ENCODE measurements around the gene SPPL3.
"Not testable (repeated sequence)": the region's sequence is repeated elsewhere in the genome, so short reads cannot be mapped to it uniquely, and the experiment has no call there.

Gene SPPL3

GRCh38 chr12:120920178-120920577, 16.0 kb upstream of the SPPL3 start:
- DNase-seq: no peak

GRCh38 chr12:120917748-120918147, 13.6 kb upstream of the SPPL3 start:
- DNase-seq: no peak

GRCh38 chr12:120916561-120916960, 12.4 kb upstream of the SPPL3 start:
- no peak for DNase-seq

GRCh38 chr12:120914794-120915193, 10.6 kb upstream of the SPPL3 start:
- no peak for DNase-seq

GRCh38 chr12:120909633-120910298, 5.6 kb upstream of the SPPL3 start:
- no peak for DNase-seq

- no peak for DNase-seq
Measured at GRCh38 chr12:120905856-120906384, 1.8 kb upstream of the SPPL3 start.

- DNase-seq: peak in 11 of 14 donors; percentile 25 to 74 (median 49)
Measured at GRCh38 chr12:120903412-120904196, 554 bp downstream of the SPPL3 start.

- peak in 1 of 14 donors; percentile 31 for DNase-seq
Measured at GRCh38 chr12:120902846-120903411, 1.2 kb downstream of the SPPL3 start.

GRCh38 chr12:120901818-120902217, 2.3 kb downstream of the SPPL3 start:
- peak in 1 of 14 donors; percentile 14 for DNase-seq

GRCh38 chr12:120901101-120901500, 3.1 kb downstream of the SPPL3 start:
- not testable (repeated sequence) for DNase-seq

GRCh38 chr12:120895532-120895931, 8.6 kb downstream of the SPPL3 start:
- DNase-seq: no peak

GRCh38 chr12:120892265-120892664, 11.9 kb downstream of the SPPL3 start:
- no peak for DNase-seq

- no peak for DNase-seq
Measured at GRCh38 chr12:120890963-120891362, 13.2 kb downstream of the SPPL3 start.

- DNase-seq: no peak
Measured at GRCh38 chr12:120887253-120888043, 16.7 kb downstream of the SPPL3 start.

- DNase-seq: no peak
Measured at GRCh38 chr12:120886199-120887018, 17.7 kb downstream of the SPPL3 start.

- DNase-seq: no peak
Measured at GRCh38 chr12:120885521-120885920, 18.6 kb downstream of the SPPL3 start.

GRCh38 chr12:120884644-120885043, 19.5 kb downstream of the SPPL3 start:
- DNase-seq: no peak

GRCh38 chr12:120882055-120882555, 22.1 kb downstream of the SPPL3 start:
- no peak for DNase-seq

GRCh38 chr12:120879718-120880300, 24.3 kb downstream of the SPPL3 start:
- DNase-seq: no peak

GRCh38 chr12:120879102-120879501, 25.1 kb downstream of the SPPL3 start:
- DNase-seq: no peak

Data from C1 segment of cervical spinal cord (tissue), 14 donors.